SK-N-MC (cell line): ENCODE data around the gene PINLYP.

Source experiments
- DNase-seq: peaks from one replicate; pipeline ENCODE4 v3.0.0-alpha.2; 2011; ENCODE audit warnings: low read depth, low spot score
- H3K27ac ChIP-seq: fragments of 200-600 bp; sonication (generic); 2 replicates; pipeline ENCODE4 v1.5.1; 2016; ENCODE audit warnings: mixed run types
- H3K36me3 ChIP-seq: fragments of 200-600 bp; sonication (generic); 2 replicates; pipeline ENCODE4 v1.6.1; 2017; ENCODE audit warnings: antibody characterized with exemption, low read length, mixed read lengths; ENCODE audit not compliant: insufficient read depth
- H3K4me3 ChIP-seq: fragments of 200-600 bp; sonication (generic); 2 replicates; pipeline ENCODE4 v1.5.1; 2016
- H3K9ac ChIP-seq: fragments of 200-600 bp; sonication (generic); 2 replicates; pipeline ENCODE4 v1.8.0; 2017; ENCODE audit warnings: mixed run types, mixed read lengths; ENCODE audit not compliant: insufficient read length
- H3K9me3 ChIP-seq: fragments of 200-600 bp; sonication (generic); 2 replicates; pipeline ENCODE4 v1.6.1; 2017; ENCODE audit warnings: low read depth, mild to moderate bottlenecking, antibody characterized with exemption, low read length, moderate library complexity, mixed read lengths
- EZH2 ChIP-seq: fragments of 200-600 bp; sonication (generic); IDR thresholded peaks from one replicate; pipeline ENCODE4 v1.6.1; 2017; ENCODE audit warnings: antibody characterized with exemption
- FOXP2 ChIP-seq: optimal IDR thresholded peaks from 2 replicates; pipeline ENCODE3; 2011; ENCODE audit warnings: mild to moderate bottlenecking, moderate library complexity; ENCODE audit not compliant: insufficient read depth; ENCODE audit errors: extremely low read length, control extremely low read depth
- POLR2AphosphoS5 ChIP-seq: IDR thresholded peaks from 2 replicates; pipeline ENCODE4 v1.6.1; 2012; ENCODE audit warnings: mild to moderate bottlenecking, low read depth, low read length, borderline replicate concordance

PINLYP gene

DNA sequence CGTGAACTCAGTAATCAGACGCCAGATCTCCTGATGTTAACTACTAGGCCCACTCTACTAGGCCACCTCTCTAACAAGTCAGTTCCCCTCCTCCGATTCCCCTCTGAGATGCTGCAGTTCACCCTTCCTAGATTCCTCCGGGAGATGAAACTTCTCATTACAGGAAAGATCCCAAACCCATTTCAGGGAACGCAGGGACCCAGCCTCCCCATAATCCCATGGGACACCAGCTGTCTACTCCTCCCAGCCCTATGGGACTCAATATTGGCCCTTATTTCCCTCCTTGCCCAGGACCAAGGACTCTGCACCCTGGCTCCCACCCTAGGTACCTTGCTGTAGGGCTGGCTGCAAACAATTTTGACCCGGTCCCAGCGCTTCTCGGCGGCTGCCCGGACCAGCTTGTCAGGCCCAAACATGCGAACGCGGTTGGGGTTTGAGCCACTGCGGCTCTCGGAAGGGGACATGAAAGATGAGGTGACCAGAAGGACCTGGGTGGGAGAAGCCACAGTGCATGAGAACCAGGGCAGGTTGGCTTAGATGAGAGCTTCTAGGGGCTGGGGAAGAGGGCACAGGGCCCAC is 21.2 kb upstream of the PINLYP start:
- DNase-seq: no peak
- no peak overlapping the region for H3K27ac ChIP-seq
- no peak overlapping the region for H3K4me3 ChIP-seq
- no peak overlapping the region for H3K9ac ChIP-seq
- TF ChIP-seq POLR2AphosphoS5: no peak
- TF ChIP-seq EZH2: no peak
- no peak for TF ChIP-seq FOXP2
- peaks cover 32% of the 10 kb centered on the region; the same call in 1 of the 2 replicates for H3K36me3 ChIP-seq
- no peaks in the 10 kb centered on the region for H3K9me3 ChIP-seq

GRCh38 chr19:43555185-43555770 is 20.3 kb upstream of the PINLYP start:
- H3K9ac ChIP-seq: no peak overlapping the region
- H3K4me3 ChIP-seq: no peak overlapping the region
- no peak for DNase-seq
- TF ChIP-seq FOXP2: no peak
- TF ChIP-seq POLR2AphosphoS5: no peak
- TF ChIP-seq EZH2: no peak
- H3K9me3 ChIP-seq: no peaks in the 10 kb centered on the region
- peaks cover 27% of the 10 kb centered on the region; the same call in 1 of the 2 replicates for H3K36me3 ChIP-seq
- no peak overlapping the region for H3K27ac ChIP-seq

GRCh38 chr19:43560687-43561086 is 14.9 kb upstream of the PINLYP start:
- Histone ChIP-seq H3K4me3 (no peak overlapping the region), H3K9me3 (no peaks in the 10 kb centered on the region), H3K27ac (no peak overlapping the region), H3K9ac (no peak overlapping the region), H3K36me3 (peaks cover 16% of the 10 kb centered on the region; the same call in 1 of the 2 replicates)
- no peak for DNase-seq
- TF ChIP-seq EZH2 (no peak), FOXP2 (no peak), POLR2AphosphoS5 (no peak)

GRCh38 chr19:43561139-43561970 is 14.2 kb upstream of the PINLYP start:
- no peaks in the 10 kb centered on the region for H3K9me3 ChIP-seq
- no peak overlapping the region for H3K9ac ChIP-seq
- TF ChIP-seq POLR2AphosphoS5 (no peak), FOXP2 (no peak), EZH2 (no peak)
- H3K27ac ChIP-seq: no peak overlapping the region
- DNase-seq: no peak
- H3K36me3 ChIP-seq: peaks cover 16% of the 10 kb centered on the region; the same call in 1 of the 2 replicates
- H3K4me3 ChIP-seq: no peak overlapping the region

- 0 out of 2 replicates have a peak overlapping the region, but pooled peaks have one; percentile 28 for H3K4me3 ChIP-seq
- no peak overlapping the region for H3K9ac ChIP-seq
- peak overlapping the region; percentile 62; the same call in 1 of the 2 replicates for H3K27ac ChIP-seq
- no peak for TF ChIP-seq EZH2
- no peak for TF ChIP-seq POLR2AphosphoS5
- no peak for TF ChIP-seq FOXP2
- no peak for DNase-seq
- H3K9me3 ChIP-seq: no peaks in the 10 kb centered on the region
- H3K36me3 ChIP-seq: peaks cover 16% of the 10 kb centered on the region; the same call in 1 of the 2 replicates
Observed at GRCh38 chr19:43562226-43562697, 13.3 kb upstream of the PINLYP start.

DNA sequence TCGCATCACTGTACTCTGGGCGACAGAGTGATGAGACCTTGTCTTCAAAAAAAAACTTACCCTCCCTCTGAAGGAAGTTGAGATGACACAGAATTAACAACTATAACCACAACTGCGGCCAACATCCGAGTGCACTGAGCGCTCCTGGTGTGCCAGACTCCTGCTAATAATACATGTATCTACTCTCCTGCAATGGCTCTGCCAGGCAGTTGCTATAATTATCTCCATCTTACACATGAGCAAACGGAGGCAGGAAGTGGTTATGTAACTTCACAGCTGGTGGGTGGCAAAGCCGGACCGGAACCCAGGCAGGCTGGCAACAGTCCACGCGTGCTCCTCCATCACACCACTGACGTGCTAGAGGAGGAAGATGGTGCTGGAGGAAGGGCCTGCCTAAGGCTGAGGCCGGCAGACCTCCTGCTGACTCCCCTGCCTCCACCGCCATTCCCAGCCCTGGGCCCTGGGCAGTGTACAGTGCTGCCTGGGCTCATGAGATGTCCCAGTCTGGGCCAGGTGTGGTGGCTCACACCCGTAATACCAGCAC is 12.8 kb upstream of the PINLYP start:
- DNase-seq: peak; percentile 42
- H3K4me3 ChIP-seq: 0 out of 2 replicates have a peak overlapping the region, but pooled peaks have one; percentile 28
- H3K27ac ChIP-seq: peak overlapping the region; percentile 62
- TF ChIP-seq POLR2AphosphoS5 (peak; percentile 16; the same call in 1 of the 2 replicates), FOXP2 (no peak), EZH2 (no peak)
- no peak overlapping the region for H3K9ac ChIP-seq
- peaks cover 16% of the 10 kb centered on the region; the same call in 1 of the 2 replicates for H3K36me3 ChIP-seq
- no peaks in the 10 kb centered on the region for H3K9me3 ChIP-seq

DNA sequence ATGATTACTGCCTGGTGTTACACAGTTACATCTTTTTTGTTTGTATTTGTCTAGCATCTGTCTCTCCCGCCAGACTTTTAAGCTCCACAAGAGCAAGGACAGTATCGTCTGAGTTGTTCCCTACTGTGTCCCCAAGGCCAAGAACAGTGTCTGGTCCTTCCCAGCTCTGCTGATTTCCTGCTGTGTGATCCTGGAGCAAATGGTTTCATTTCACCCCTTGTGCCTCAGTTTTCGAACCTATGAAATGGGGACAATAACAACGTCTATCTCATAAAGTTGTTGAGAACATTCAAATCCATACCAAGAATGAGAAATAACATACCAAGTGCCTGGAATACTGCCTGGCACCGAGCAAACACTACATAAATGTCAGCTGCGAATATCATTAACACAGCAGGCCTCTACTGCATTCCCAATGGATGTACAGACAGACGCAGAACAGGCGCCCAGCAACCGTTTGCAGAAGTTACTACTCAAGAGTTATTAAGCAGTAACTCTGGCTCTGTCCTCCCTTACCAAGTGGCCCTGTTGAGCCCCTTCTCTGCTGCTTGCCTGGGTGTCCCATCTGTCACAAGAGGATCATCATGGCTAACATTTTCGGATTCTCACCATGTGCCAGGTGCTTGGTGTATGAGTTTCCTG is 11.7 kb upstream of the PINLYP start:
- DNase-seq: no peak
- Histone ChIP-seq H3K9ac (no peak overlapping the region), H3K36me3 (peaks cover 12% of the 10 kb centered on the region; the same call in 1 of the 2 replicates), H3K4me3 (peak overlapping the region; percentile 36; the same call in 1 of the 2 replicates), H3K9me3 (no peaks in the 10 kb centered on the region), H3K27ac (peak overlapping the region; percentile 46; the same call in 1 of the 2 replicates)
- no peak for TF ChIP-seq POLR2AphosphoS5
- no peak for TF ChIP-seq FOXP2
- no peak for TF ChIP-seq EZH2
